Activated naive CD4-positive, alpha-beta T cell (primary cell): ENCODE measurements around the gene TOMM7.
A peak's percentile ranks its signal among the peaks of the same experiment; 100 is the strongest.
"Not testable (repeated sequence)": the region's sequence is repeated elsewhere in the genome, so short reads cannot be mapped to it uniquely, and the experiment has no call there.

Experiments used
- DNase-seq, 4 experiments: peaks; one replicate each; lab custom pipeline; 2025; lab: John Stamatoyannopoulos, UW

The TOMM7 gene

DNA sequence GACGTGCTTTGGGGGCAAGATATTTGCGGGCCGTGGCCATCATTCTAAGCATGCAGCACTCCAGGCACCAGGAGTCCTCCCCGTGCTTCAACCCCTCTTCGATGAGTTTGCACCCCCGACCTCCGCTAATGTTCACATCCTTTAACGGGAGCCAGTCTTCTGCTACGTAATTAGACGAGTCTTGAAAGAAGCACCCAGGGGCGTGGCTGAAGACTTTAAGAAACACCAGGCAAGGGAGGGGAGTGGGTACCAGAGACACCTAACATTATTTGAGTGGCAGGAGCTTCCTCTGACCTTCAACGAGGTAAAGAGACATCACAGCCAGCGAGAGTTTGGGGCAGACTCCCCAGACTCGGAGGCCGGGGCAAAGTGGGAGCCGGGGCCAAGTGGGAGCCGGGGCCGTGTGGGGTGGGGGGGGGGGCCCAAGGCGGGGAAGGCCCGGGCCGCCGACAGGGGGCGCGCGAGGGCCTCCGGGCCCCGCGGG is 31.1 kb upstream of the TOMM7 start:
- DNase-seq: peak in 2 of 4 experiments; percentile 16 to 56

DNA sequence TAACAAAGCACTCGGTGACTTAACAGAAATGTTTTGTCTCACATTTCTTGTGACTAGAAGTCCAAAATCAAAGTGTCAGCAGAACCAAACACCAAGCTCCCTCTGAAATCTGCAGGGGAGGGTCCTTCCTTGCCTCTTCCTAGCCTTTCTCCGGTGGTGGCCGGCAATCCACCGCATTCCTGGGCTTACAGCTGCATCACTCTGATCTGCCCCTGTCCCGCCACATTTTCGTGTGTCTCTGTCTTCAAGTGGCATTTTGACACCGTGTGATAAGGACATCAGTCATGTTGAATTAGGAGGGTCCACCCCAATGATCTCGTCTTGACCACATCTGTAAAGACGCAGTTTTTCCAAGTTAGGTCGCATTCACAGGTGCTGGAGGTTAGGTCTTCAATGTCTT is 30.5 kb upstream of the TOMM7 start:
- DNase-seq: no peak

DNA sequence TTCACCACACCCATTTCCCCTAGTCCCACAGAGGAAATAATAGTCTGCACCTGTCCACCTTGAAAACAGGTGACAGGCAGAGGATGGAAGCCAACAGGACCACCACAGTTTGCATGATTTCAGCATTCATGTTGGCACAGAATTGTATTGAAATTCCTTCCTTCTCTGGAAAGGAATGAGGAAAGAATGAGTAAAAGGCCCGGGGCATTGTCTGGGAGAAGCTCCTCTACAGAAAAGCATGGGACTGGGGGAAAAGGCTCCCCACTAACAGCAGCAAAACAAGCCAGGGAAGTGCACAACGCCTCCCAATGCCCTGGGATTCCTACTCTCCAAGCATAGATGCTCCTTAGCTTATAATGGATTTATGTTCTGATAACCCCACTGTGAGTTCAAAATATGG is 28.5 kb upstream of the TOMM7 start:
- no peak for DNase-seq

DNA sequence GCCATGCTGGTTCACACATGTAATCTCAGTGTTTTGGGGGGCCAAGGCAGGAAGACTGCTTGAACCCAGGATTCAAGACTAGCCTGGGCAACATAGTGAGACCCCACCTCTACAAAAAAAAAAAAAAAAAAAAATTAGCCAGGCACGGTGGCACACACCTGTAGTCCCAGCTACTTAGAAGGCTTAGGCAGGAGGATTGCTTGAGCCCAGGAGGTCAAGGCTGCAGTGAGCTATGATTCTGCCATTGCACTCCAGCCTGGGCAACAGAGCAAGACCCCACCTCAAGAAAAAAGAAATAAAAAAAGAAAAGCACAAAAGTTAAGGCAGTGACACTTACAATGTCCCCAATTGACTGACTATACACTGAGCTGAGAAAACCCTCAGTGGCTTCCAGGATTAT is 27.7 kb upstream of the TOMM7 start:
- DNase-seq: not testable (repeated sequence)

DNA sequence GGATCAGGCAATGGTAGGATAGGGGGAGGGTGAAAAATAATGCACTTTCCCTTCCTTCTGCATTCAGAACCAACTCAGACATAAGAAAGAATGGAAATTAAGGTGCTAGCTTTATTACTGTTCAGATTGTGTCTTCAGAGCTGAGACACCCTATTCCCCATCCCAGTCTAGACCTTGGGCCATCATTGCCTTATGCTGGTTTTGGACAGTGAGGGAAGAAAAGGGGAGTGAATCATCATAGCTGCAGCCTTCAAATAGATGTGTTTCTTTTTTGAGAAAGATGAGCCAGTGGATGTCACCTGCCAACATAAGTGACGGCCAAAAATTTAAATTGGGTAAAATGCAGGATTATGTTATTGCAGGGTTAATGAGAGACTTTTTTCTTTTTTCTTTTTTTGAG is 27.0 kb upstream of the TOMM7 start:
- no peak for DNase-seq

DNA sequence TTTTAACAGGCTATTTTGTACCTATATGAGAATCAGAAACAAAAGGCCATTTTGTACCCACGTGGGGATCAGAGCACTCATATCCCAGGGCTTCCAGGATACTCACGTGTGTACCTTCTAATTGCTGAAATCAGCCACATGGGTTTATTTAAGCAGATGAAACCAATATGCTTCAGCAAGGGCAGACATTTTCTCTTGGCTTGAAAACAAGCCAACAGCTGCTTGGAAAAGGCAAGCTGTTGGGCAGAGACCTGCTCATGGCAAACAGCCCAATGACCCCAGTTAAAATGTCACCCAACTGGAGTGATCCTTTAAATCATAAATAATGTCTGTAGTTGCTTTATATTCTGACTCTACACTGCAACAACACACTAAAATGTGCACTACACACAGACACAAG is 26.5 kb upstream of the TOMM7 start:
- no peak for DNase-seq

DNA sequence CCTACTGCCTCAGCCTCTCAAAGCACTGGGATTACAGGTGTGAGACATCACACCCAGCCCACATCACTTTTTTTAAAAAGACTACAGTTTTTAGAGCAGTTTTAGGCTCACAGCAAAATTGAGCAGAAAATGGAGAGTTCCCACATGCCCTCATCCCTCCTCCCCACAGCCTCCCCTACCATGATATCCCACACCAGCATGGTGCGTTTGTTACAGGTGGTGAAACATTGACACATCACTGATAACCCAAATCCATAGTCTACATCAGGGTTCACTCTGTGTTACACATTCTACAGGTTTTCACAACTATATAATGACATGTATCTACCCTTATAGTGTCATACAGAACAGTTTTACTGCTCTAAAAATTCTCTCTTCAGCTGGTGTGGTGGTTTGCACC is 24.3 kb upstream of the TOMM7 start:
- no peak for DNase-seq

DNA sequence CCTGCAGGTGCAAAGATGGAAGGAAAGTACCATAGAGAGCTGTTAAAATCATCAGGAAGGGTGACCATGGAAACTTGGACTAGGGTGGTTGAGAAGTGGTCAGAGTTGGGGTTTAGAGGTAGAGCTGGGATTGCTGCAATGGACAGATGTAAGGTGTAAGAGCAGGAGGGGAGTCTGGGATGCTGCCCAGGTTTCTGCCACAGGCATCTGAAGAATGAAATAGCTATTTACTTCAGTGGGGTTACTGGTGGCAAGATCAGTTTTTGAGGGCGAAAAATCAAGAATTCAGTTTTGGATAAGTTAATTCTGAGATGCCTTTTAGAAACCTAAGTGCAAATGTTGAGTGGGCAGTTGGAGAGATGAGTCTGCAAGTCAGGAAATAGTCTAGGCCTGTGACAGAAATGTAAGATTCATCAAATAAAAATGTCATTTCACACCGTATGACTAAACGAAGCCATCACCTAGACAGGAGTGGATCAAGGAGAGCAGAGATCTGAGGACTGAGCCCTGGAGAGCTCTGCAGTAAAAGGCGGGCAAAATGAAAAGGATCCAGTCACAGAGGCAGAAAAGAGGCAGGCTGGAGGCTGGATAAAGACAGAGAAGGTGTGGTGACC is 22.7 kb upstream of the TOMM7 start:
- DNase-seq: no peak

DNA sequence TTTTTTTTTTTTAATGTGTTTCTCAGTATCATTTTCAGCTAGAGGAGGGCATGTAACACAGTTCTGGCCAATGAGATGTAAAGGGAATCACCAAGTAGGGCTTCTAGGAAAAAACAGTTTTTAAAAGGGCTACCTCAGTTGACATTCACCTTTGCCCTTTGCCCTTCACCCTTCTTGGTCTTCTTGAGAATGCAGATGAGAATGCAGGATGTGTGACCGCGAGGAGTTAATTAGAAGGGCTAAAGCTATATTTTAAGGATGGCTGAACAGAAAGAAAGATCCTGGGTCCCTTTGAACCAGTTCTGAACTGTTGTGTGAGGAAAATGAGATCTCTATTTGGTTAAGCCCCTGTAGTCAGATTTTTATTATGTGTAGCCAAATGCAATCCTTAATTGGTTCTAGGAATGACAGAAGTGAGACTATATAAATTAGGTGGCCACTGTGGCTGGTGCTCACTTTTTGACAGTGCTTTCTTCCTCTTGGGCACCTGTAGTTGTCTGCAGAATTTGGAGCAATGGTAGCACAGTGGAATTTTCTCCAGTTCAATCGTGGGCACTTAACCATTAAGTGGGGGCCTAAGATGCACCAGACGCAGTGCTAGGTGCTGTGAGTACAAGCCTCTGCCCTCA is 21.1 kb upstream of the TOMM7 start:
- DNase-seq: no peak

DNA sequence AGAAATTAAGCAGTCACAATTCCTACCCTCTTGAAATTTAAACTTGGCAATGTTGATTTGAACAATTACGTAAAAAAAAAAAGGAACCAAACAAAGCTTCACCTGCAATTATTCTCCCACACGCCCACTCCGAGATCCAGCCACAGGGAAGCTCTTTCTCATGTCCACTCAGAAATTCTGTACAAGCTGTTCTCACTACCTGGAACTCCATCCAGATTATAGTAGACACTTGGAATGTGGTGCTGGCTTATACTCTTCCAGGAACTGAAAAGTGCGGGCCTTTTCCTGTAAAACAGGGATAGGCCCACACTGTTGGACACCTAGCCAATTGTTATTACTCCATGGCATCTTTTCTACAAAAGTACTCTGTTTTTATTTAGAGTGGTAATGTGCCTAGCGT is 20.3 kb upstream of the TOMM7 start:
- DNase-seq: no peak

DNA sequence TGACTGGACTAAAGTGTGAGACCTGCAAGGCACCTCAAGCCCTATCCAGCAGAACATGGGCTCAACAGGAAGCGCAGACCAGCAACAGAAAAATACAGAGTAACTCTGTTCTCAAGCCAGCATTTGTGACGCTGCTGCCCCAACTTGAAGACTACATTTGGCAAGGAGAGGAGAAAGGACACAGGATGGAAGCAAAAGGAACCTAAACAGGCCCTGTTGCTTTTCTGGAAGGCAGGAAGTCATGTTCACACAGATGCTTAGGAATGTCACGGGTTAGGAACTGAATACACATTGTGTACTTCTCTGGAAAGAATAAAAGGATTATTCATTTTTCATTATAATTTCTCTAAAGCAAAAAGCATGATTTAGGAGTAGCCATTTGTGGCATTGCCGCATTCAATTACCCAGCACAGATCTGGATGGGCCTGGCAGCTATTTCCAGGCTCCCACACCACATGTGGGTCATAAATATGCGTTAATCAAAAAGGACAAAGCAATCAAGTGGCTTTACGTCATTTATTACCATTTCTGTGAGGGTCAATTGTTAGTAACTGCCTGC is 19.8 kb upstream of the TOMM7 start:
- DNase-seq: no peak

DNA sequence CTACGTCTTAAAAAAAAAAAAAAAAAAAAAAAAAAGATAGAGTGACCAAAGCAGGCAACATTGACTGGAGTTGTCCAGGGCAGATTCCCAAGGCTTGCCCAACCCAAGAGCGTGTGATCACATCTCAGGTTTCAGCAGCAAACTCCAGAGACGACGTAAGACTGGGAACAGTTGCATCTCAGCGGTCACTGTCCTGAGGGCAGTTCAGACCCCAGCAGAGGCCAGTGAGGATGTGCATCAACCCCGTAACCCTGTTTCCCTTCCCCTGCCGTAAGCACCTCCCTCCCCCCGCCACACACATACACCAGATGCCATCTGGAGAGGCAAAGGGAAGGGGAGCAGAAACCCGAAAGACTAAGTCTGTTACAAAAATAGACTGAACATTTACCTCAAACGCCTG is 19.3 kb upstream of the TOMM7 start:
- DNase-seq: no peak

DNA sequence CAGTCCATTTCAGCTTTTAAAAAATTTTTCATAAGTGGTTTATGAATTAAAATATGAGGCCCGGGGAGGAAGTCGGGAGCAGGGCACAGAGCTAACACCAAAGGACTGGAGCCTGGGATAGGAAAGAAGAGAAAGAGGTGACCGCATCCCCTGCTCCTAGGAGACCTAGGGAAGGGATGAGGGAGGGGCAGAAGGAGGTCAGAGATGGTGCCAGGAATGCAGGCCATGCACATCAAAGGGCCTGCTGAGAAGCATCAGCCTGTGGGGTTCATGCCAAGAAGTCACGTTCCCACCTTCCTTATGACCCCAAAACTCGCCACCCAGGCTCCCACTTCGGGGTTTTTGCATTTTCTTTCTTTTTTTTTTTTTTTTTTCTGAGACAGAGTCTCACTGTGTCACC is 14.7 kb upstream of the TOMM7 start:
- no peak for DNase-seq

DNA sequence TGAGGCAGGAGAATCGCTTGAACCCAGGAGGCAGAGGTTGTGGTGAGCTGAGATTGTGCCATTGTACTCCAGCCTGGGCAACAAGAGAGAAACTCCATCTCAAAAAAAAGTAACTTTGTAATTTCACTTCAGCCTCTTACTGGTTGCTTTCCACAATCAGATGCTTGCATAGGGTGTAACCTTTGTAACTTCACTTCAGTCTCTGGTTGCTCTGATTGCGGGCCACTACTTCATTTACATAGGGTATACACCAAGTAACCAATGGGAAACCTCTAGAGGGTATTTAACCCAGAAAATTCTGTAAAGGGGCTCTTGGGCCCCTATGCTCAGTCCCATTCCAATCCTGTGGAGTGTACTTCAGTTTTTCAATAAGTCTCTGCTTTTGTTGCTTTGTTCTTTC is 13.9 kb upstream of the TOMM7 start:
- not testable (repeated sequence) for DNase-seq

DNA sequence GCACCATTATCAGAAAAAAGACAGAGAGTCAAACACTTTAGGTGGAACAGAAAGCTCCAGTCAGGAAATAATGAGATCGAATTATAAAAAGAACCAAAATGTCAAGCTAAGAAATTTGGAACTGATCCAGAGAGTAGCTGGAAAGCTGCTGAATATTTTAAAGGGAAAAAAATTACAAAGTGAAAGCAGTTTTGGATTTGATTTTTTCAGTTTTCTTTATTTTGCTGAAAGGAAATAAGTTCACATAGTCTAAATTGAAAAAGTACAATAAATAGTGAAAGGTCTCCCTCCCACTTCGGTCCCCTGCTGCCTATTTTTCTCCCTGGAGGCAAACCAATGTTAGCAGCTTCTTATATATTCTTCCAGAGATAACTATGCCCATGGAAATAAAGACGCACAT is 11.3 kb upstream of the TOMM7 start:
- no peak for DNase-seq

DNA sequence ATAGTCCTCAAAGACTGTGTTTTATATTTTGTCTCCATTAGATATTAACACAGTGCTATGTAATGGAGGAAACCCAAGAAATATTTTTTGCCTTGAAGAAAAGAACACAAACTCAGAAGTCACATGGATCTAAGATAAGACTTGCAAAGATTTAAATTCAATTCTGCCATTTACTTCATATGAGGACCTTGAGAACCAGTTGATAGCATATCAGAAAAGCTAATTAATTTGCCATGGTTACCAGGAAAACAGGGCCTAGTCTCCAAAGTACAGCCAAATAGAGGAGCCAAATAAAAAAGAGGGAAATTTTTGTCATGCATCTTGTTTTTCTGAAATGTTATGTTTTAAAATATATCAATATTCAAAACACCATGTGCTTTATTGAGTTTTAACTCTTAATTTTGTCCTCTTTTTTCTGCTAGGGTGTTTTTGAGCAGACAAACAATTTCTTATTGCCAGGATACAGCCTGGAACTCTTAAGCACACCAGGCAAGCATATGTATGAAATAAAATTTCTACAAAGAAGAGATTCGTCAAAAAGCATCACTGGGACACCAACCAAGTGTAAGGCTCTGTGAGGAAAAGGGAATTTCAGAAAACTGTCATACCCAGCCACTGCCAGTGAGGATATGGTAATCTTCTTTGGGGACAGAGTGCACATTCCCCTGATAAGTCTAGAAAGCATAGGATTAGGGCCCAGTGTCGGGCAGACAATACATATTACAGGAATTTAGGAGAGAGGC is 10.6 kb upstream of the TOMM7 start:
- no peak for DNase-seq

DNA sequence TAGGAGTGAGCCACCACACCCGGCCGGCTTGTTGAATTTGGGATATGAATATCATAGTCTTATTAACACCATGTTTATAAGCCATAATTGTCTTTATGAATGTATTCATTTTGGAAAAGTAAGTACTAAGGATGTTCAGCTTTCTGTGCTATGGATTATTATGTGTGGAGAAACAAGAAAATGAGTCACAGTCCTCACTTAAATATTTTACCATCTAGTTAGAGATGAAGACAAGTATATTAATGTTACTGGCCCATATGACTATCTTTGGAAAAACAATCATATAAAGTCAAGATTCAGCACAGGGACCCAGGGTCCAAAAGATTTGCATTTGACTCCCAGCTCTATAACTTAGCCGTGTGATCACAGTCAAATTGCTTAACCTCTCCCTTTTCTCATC is 9.8 kb upstream of the TOMM7 start:
- no peak for DNase-seq

DNA sequence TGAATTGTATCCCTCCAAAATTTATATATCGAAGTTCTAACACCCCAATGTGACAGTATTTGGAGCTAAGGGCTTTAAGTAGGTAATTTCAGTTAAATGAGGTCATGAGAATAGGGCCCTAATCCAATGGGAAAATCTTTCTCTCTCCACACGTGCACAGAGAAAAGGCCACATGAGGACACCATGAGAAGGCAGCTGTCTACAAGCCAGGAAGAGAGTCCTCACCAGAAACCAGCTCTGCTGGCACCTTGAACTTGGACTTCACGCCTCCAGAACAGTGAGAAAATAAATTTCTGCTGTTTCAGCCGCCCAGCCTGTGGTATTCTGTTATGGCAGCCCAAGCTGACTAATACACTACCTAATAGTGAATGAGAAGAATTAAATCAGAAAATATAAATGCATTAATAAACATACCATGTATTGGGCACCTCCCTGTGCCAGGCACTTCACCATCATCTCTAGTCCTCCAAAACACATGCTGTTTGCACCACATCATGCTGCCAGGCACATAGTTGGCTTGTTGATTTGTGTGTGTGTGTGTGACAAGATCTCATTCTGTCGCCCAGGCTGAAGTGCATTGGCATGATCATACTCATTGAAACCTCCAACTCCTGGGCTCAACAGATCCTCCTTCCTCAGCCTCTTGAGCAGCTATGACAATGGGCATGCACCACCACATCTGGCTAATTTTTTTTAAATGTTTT is 9.1 kb upstream of the TOMM7 start:
- DNase-seq: no peak

DNA sequence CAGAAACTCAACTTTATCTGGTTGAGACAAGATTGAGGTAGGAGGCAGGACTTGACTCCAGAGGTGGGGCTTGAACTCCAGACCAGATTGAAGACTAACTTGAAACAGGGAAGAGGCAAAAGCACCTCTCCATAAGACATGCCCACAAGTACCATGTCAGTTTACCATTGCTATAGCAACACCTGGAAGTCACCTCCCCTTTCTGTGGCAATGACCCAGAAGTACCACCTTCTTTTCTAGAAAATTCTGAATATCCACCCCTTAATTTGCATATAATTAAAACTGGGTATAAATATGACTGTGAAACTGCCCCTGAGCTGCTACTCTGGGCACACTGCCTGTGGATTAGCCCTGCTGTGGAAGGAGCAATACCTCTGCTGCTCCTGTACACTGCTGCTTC is 4.9 kb upstream of the TOMM7 start:
- no peak for DNase-seq

DNA sequence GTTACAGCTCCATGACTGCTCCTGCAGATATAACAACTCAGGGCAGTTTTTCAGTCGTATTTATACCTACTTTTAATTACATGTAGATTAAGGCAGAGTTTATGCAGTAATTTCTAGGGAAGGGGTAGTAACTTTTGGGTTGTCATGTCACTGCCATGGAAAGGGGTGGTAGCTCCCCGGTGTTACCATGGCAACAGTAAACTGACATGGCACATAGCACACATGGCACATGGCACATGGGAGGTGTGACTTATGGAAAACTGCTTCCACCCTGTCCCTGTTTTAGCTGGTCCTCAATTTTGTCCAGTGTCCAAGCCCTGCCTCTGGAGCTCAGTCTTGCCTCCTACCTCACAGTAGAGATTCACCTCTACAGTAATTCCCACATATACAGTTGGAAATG is 3.9 kb upstream of the TOMM7 start:
- DNase-seq: no peak

DNA sequence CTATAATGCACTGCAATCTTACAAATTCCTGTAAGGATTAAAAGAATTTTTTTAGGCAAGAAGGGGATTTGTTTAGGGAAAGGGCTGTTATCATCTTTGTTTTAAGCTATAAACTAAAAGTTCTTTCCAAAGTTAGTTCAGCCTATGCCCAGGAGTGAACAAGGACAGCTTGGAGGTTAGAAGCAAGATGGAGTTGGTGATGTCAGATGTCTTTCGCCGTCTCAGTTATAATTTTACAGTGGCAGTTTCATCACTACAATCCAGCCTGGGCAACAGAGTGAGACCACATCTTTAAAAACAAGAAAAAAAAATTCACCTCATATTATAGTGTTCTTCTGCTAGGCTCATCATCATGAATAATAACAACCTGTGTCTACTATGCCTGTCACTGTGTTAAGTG is 2.1 kb upstream of the TOMM7 start:
- no peak for DNase-seq

DNA sequence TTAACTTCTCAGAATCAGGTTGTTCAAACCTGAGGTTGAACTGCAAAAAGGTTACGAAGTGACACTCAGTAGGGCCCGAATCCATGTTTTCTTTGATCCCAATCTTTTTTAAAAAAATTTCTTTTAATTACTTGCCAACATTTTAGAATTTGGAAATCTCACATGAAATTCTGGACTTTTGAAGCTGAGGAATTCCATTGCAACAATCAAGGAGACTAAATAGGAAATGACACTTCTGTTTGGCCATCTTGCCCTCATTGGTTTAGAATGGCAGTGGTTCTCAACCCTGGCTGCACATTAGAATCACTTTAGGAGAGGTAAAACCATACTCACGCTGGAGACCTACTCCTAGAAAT is 471 bp upstream of the TOMM7 start:
- no peak for DNase-seq
